Panc1 (cell line): ENCODE data around the gene DNASE1. TPM values are rescaled to one million over a fixed set of nuclear protein-coding genes. Genes with fewer than 3 reads are reported as not detected.
"Not testable (repeated sequence)": the region's sequence is repeated elsewhere in the genome, so short reads cannot be mapped to it uniquely, and the experiment has no call there.

Experiments used
- ATAC-seq: fragments of 200-7000 bp; cut with Tn5 transposase; 2 replicates; pipeline ENCODE4 v1.9.1; 2020; ENCODE audit warnings: mild to moderate bottlenecking, moderate library complexity
- BruUV-seq: library from RNA; stranded (reverse); fragments of 400-500 nt; replicated peaks from 2 replicates; lab custom pipeline; 2021; lab: Mats Ljungman, UMichigan
- CTCF ChIA-PET: fragments of 300-600 bp; sonication (Branson Sonifier 250); formaldehyde crosslinking; loops from one replicate; lab custom pipeline; 2022; ENCODE audit warnings: antibody characterized with exemption; lab: Charles Lee
- POLR2A ChIA-PET: fragments of 300-600 bp; sonication (Branson Sonifier 250); formaldehyde crosslinking; loops from one replicate; lab custom pipeline; 2022; ENCODE audit warnings: antibody characterized with exemption; lab: Charles Lee
- DNase-seq: peaks from one replicate; pipeline ENCODE4 v3.0.0-alpha.2; 2010; ENCODE audit warnings: low read depth, low spot score
- H3K27ac ChIP-seq: 2 replicates; pipeline ENCODE4 v1.5.1; 2011; ENCODE audit warnings: mild to moderate bottlenecking, low read length, inconsistent platforms
- H3K27me3 ChIP-seq: fragments of 200-500 bp; sonication (Bioruptor generic); 2 replicates; pipeline ENCODE4 v1.6.0; 2014; ENCODE audit warnings: low read length, inconsistent platforms; ENCODE audit not compliant: control insufficient read depth, insufficient read depth
- H3K36me3 ChIP-seq: fragments of 200-500 bp; sonication (Bioruptor generic); 2 replicates; pipeline ENCODE4 v1.5.1; 2014; ENCODE audit warnings: inconsistent platforms, mild to moderate bottlenecking, low read length, moderate library complexity; ENCODE audit not compliant: control insufficient read depth, insufficient read depth
- H3K4me1 ChIP-seq: 2 replicates; pipeline ENCODE4 v1.5.1; 2011; ENCODE audit warnings: inconsistent platforms, mild to moderate bottlenecking, low read length, moderate library complexity; ENCODE audit not compliant: control insufficient read depth, insufficient read depth
- H3K4me3 ChIP-seq, 2 experiments: 2 replicates each; pipeline ENCODE4 v1.5.1; 2011 to 2012; ENCODE audit warnings: low read depth in 2 of 2, low read length in 2 of 2, mild to moderate bottlenecking in 2 of 2, inconsistent platforms in 1 of 2, moderate library complexity in 1 of 2
- H3K9me3 ChIP-seq: fragments of 200-500 bp; sonication (Bioruptor generic); 2 replicates; pipeline ENCODE4 v1.5.1; 2014; ENCODE audit warnings: low read depth, mild to moderate bottlenecking, inconsistent platforms, low read length, moderate library complexity; ENCODE audit not compliant: control insufficient read depth, insufficient read depth
- POLR2AphosphoS5 ChIP-seq: IDR thresholded peaks from 2 replicates; pipeline ENCODE4 v1.6.1; 2012; ENCODE audit warnings: mild to moderate bottlenecking, low read depth, low read length, moderate library complexity
- SIN3A ChIP-seq: IDR thresholded peaks from 2 replicates; pipeline ENCODE4 v1.6.1; 2012; ENCODE audit warnings: low read depth, mild to moderate bottlenecking, low read length, moderate library complexity, borderline replicate concordance; ENCODE audit not compliant: insufficient read depth
- TCF7L2 ChIP-seq: IDR thresholded peaks from 2 replicates; pipeline ENCODE4 v1.6.1; 2011; ENCODE audit warnings: mild to moderate bottlenecking, low read depth, low read length, inconsistent platforms
- in situ Hi-C: cut with HindIII; loops from 2 replicates; pipeline ENCODE4 v1.10.0; 2016; ENCODE audit warnings: low sequenced_read_pairs, low pct_unique_long_range_greater_than_20kb
- intact Hi-C: fragments of 100-400 bp; cut with micrococcal nuclease; formaldehyde crosslinking; loops from one replicate; pipeline ENCODE4 v1.10.0; 2022; ENCODE audit not compliant: unreplicated experiment
- total RNA-seq: library from RNA; stranded (reverse); gene quantifications from one replicate; pipeline ENCODE4 v1.2.1, GENCODE V29; 2021; ENCODE audit not compliant: unreplicated experiment
- TF ChIP-seq, protein P1 (sequence below): fragments of 450-650 bp; IDR thresholded peaks from 2 replicates; pipeline ENCODE4 v1.5.1; 2017; ENCODE audit warnings: mild to moderate bottlenecking
- TF ChIP-seq, protein P2 (sequence below), 2 experiments: IDR thresholded peaks; 2 replicates each; pipeline ENCODE4 v1.6.1; 2011 to 2012; ENCODE audit warnings: low read depth in 2 of 2, control low read depth in 1 of 2, low read length in 1 of 2, mild to moderate bottlenecking in 1 of 2, moderate library complexity in 1 of 2; ENCODE audit not compliant: insufficient read depth in 1 of 2

Gene DNASE1
- total RNA-seq, 1 experiment from 2014 or later: 21.1 TPM

DNA sequence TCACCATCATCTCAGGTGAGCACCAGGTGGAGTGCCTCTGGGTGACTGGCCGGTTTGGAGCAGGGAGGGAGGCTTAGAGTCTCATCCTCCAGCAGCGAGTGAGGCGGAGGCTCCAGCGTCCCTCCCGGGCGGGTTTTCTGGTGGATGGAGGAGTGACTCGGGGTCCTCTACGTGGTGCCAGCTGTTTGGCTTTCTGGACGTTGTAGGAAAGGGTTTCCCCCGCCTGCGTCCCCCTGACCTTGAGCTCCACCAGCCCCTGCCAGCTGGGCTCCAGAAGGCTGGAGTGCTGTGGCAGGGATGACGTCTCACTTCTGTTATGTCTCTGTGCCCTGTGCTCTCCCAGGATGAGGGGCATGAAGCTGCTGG lies 522 bp downstream of the DNASE1 start:
- Histone ChIP-seq H3K4me3 (no peak overlapping the region), H3K9me3 (no peaks in the 10 kb centered on the region), H3K36me3 (peaks cover 2% of the 10 kb centered on the region; the same call in 1 of the 2 replicates), H3K27ac (no peak overlapping the region), H3K4me1 (peaks cover 17% of the 10 kb centered on the region), H3K27me3 (no peaks in the 10 kb centered on the region)
- intact Hi-C loops: no loop called here
- ATAC-seq (no peak), DNase-seq (no peak)
- in situ Hi-C loops: no loop called here
- BruUV-seq: no TSS peak
- TF ChIP-seq POLR2AphosphoS5: no peak
- TF ChIP-seq, protein P1, sequence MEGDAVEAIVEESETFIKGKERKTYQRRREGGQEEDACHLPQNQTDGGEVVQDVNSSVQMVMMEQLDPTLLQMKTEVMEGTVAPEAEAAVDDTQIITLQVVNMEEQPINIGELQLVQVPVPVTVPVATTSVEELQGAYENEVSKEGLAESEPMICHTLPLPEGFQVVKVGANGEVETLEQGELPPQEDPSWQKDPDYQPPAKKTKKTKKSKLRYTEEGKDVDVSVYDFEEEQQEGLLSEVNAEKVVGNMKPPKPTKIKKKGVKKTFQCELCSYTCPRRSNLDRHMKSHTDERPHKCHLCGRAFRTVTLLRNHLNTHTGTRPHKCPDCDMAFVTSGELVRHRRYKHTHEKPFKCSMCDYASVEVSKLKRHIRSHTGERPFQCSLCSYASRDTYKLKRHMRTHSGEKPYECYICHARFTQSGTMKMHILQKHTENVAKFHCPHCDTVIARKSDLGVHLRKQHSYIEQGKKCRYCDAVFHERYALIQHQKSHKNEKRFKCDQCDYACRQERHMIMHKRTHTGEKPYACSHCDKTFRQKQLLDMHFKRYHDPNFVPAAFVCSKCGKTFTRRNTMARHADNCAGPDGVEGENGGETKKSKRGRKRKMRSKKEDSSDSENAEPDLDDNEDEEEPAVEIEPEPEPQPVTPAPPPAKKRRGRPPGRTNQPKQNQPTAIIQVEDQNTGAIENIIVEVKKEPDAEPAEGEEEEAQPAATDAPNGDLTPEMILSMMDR: no peak
- TF ChIP-seq, protein P2, sequence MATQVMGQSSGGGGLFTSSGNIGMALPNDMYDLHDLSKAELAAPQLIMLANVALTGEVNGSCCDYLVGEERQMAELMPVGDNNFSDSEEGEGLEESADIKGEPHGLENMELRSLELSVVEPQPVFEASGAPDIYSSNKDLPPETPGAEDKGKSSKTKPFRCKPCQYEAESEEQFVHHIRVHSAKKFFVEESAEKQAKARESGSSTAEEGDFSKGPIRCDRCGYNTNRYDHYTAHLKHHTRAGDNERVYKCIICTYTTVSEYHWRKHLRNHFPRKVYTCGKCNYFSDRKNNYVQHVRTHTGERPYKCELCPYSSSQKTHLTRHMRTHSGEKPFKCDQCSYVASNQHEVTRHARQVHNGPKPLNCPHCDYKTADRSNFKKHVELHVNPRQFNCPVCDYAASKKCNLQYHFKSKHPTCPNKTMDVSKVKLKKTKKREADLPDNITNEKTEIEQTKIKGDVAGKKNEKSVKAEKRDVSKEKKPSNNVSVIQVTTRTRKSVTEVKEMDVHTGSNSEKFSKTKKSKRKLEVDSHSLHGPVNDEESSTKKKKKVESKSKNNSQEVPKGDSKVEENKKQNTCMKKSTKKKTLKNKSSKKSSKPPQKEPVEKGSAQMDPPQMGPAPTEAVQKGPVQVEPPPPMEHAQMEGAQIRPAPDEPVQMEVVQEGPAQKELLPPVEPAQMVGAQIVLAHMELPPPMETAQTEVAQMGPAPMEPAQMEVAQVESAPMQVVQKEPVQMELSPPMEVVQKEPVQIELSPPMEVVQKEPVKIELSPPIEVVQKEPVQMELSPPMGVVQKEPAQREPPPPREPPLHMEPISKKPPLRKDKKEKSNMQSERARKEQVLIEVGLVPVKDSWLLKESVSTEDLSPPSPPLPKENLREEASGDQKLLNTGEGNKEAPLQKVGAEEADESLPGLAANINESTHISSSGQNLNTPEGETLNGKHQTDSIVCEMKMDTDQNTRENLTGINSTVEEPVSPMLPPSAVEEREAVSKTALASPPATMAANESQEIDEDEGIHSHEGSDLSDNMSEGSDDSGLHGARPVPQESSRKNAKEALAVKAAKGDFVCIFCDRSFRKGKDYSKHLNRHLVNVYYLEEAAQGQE (IDR thresholded peaks at IDR 0.05; ENCODE audit: insufficient read depth in 1 of 2, low read depth in 2 of 2, low read length in 1 of 2): no peak
- TF ChIP-seq SIN3A: no peak
- TF ChIP-seq TCF7L2: no peak
- POLR2A ChIA-PET: no interaction called here
- CTCF ChIA-PET: no interaction called here

DNA sequence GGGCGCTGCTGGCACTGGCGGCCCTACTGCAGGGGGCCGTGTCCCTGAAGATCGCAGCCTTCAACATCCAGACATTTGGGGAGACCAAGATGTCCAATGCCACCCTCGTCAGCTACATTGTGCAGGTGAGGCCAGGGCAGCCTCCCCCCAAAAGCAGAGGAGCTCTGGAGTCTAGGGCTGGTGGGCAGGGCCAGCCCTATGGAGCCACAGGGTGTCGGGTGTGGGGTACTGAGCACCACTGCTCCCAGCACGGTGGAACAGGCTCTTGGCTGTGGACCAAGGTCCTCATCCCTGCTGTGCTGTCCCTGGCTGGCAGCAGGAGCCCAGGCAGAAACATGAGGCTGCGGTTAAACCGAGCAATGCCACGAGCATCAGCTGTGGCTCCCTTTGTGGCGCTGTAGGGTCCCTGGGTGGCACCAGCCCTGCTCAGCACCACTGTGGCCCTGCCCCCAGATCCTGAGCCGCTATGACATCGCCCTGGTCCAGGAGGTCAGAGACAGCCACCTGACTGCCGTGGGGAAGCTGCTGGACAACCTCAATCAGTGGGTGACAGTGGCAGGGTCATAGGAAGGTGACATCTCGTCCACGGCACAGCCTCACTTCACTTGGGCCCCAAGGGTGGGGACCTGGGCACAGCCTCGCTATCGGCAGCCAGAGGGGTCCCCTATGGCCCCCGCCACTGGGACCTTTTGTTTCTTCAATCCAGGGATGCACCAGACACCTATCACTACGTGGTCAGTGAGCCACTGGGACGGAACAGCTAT lies 1.1 kb downstream of the DNASE1 start:
- no peak overlapping the region for H3K4me3 ChIP-seq
- ATAC-seq: peak; percentile 32
- no peaks in the 10 kb centered on the region for H3K36me3 ChIP-seq
- H3K4me1 ChIP-seq: peaks cover 17% of the 10 kb centered on the region
- no TSS peak for BruUV-seq
- no peaks in the 10 kb centered on the region for H3K9me3 ChIP-seq
- H3K27me3 ChIP-seq: no peaks in the 10 kb centered on the region
- TF ChIP-seq, protein P2 (IDR thresholded peaks at IDR 0.05; ENCODE audit: insufficient read depth in 1 of 2, low read depth in 2 of 2, low read length in 1 of 2): no peak
- TF ChIP-seq, protein P1: no peak
- TF ChIP-seq TCF7L2 (no peak), SIN3A (no peak), POLR2AphosphoS5 (no peak)
- ChIA-PET POLR2A (no interaction called here), CTCF (no interaction called here)
- intact Hi-C loops (no loop called here), in situ Hi-C loops (no loop called here)
- no peak for DNase-seq
- H3K27ac ChIP-seq: no peak overlapping the region

DNA sequence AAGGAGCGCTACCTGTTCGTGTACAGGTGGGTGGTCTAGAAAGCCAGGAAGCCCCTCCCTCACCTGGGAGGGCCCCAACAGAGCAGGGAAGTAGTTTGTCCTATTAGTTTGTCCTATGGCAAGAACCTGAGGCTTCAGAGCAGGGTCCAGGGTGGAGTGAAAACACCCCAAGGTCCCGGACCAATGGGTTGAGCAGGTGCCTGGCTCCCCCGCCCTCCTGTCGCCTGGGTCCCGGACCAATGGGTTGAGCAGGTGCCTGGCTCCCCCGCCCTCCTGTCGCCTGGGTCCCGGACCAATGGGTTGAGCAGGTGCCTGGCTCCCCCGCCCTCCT lies 1.6 kb downstream of the DNASE1 start:
- DNase-seq, in situ Hi-C loops, POLR2A ChIA-PET, H3K36me3 ChIP-seq, CTCF ChIA-PET, H3K27ac ChIP-seq, intact Hi-C loops, BruUV-seq, H3K4me3 ChIP-seq, ATAC-seq, H3K27me3 ChIP-seq, H3K9me3 ChIP-seq: not testable (repeated sequence)
- peaks cover 17% of the 10 kb centered on the region for H3K4me1 ChIP-seq
